Esophagus squamous epithelium (tissue), 4 donors: ENCODE data around the gene ZBTB4.

Experiments
- POLR2A ChIP-seq, 4 donors: fragments of 450-650 bp; IDR thresholded peaks; one replicate each; pipeline ENCODE4 v1.6.1; 2017; ENCODE audit warnings: antibody characterized with exemption in 4 of 4, mild to moderate bottlenecking in 4 of 4, moderate library complexity in 3 of 4
- TF ChIP-seq, protein P1 (sequence below), 6 experiments: fragments of 450-650 bp in 4 of 6; fragments of 200-600 bp in 2 of 6; sonication (generic) in 2 of 6; IDR thresholded peaks; one replicate each; pipeline ENCODE4 v1.5.1; 2016 to 2019; ENCODE audit warnings: antibody characterized with exemption in 6 of 6, mild to moderate bottlenecking in 4 of 6, moderate library complexity in 4 of 6

DNA sequence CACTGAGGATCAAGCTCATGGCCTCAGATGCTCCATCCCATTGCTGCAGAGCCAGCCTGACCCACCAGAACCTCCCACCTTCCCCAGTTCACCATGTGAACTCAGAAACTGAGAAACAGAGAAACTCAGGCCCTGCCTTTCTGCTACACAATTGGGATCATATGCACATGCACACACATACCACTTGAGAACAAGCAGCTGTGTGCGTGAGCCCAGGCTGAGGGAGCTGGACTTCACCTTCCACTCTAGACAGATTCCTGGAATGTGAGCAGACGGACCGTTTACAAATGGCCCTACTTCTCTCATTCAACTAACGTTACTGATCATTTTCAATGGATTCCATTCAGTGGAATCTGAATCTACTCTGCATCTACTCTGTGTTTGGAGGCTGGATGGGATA, 55.8 kb downstream of the ZBTB4 start:
- TF ChIP-seq, protein P1, sequence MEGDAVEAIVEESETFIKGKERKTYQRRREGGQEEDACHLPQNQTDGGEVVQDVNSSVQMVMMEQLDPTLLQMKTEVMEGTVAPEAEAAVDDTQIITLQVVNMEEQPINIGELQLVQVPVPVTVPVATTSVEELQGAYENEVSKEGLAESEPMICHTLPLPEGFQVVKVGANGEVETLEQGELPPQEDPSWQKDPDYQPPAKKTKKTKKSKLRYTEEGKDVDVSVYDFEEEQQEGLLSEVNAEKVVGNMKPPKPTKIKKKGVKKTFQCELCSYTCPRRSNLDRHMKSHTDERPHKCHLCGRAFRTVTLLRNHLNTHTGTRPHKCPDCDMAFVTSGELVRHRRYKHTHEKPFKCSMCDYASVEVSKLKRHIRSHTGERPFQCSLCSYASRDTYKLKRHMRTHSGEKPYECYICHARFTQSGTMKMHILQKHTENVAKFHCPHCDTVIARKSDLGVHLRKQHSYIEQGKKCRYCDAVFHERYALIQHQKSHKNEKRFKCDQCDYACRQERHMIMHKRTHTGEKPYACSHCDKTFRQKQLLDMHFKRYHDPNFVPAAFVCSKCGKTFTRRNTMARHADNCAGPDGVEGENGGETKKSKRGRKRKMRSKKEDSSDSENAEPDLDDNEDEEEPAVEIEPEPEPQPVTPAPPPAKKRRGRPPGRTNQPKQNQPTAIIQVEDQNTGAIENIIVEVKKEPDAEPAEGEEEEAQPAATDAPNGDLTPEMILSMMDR (IDR thresholded peaks at IDR 0.05), result no peak
- no peak for TF ChIP-seq POLR2A (IDR thresholded peaks at IDR 0.05)
